ENCODE results near the gene INO80C. TPM values are rescaled to one million over a fixed set of nuclear protein-coding genes. Genes with fewer than 3 reads are reported as not detected.
"Not testable (repeated sequence)": the region's sequence is repeated elsewhere in the genome, so short reads cannot be mapped to it uniquely, and the experiment has no call there.

Gene INO80C
- total RNA-seq, 1 donor from 2014 or later, result 25.8 TPM

GRCh38 chr18:35458271-35458670 lies 39.5 kb downstream of the INO80C start:
- H3K27me3 ChIP-seq (ENCODE audit: low read depth), result no peaks in the 10 kb centered on the region
- H3K4me3 ChIP-seq, result no peak overlapping the region
- H3K36me3 ChIP-seq, result no peaks in the 10 kb centered on the region
- peak overlapping the region; percentile 19 for H3K27ac ChIP-seq
- no peak for TF ChIP-seq CTCF (IDR thresholded peaks at IDR 0.05)
- no peaks in the 10 kb centered on the region for H3K9me3 ChIP-seq
- intact Hi-C loops (cut with DNase I), result no loop called here
- H3K4me1 ChIP-seq, result peaks cover 20% of the 10 kb centered on the region
- DNase-seq (no peak), ATAC-seq (no peak)

- ATAC-seq (peak in 1 of 2 donors; percentile 40), DNase-seq (no peak)
- Histone ChIP-seq H3K27me3 (ENCODE audit: low read depth) (no peaks in the 10 kb centered on the region), H3K4me1 (peaks cover 20% of the 10 kb centered on the region), H3K9me3 (no peaks in the 10 kb centered on the region), H3K36me3 (no peaks in the 10 kb centered on the region), H3K4me3 (no peak overlapping the region), H3K27ac (no peak overlapping the region)
- intact Hi-C loops (cut with DNase I), result no loop called here
- no peak for TF ChIP-seq CTCF (IDR thresholded peaks at IDR 0.05)
These were observed 40.5 kb downstream of the INO80C start for GRCh38 chr18:35457140-35457704.

- ATAC-seq, result no peak
- Histone ChIP-seq H3K9me3 (no peaks in the 10 kb centered on the region), H3K27ac (no peak overlapping the region), H3K4me3 (no peak overlapping the region), H3K27me3 (ENCODE audit: low read depth) (no peaks in the 10 kb centered on the region), H3K4me1 (peaks cover 20% of the 10 kb centered on the region), H3K36me3 (no peaks in the 10 kb centered on the region)
- intact Hi-C loops (cut with DNase I), result no loop called here
- TF ChIP-seq CTCF (IDR thresholded peaks at IDR 0.05), result no peak
- DNase-seq, result no peak
These were observed 41.6 kb downstream of the INO80C start for GRCh38 chr18:35455926-35456763.

- no peak overlapping the region for H3K27ac ChIP-seq
These were observed 43.0 kb downstream of the INO80C start for GRCh38 chr18:35454803-35455202.

GRCh38 chr18:35453065-35453464 lies 44.7 kb downstream of the INO80C start:
- H3K4me1 ChIP-seq; H3K27me3 ChIP-seq (ENCODE audit: low read depth); H3K36me3 ChIP-seq; H3K9me3 ChIP-seq; DNase-seq; H3K27ac ChIP-seq; ATAC-seq; intact Hi-C loops (cut with DNase I); H3K4me3 ChIP-seq: not testable (repeated sequence)

More at GRCh38 chr18:35454803-35455202, 43.0 kb downstream of the INO80C start:
- no peak for DNase-seq
- no peak for ATAC-seq
- intact Hi-C loops (cut with DNase I), result no loop called here
- peaks cover 14% of the 10 kb centered on the region for H3K4me1 ChIP-seq
- no peaks in the 10 kb centered on the region for H3K36me3 ChIP-seq
- H3K9me3 ChIP-seq, result no peaks in the 10 kb centered on the region
- H3K27me3 ChIP-seq (ENCODE audit: low read depth), result no peaks in the 10 kb centered on the region
- no peak for TF ChIP-seq CTCF (IDR thresholded peaks at IDR 0.05)
- no peak overlapping the region for H3K4me3 ChIP-seq

GRCh38 chr18:35451916-35452315 lies 45.8 kb downstream of the INO80C start:
- Histone ChIP-seq H3K4me3 (no peak overlapping the region), H3K27me3 (ENCODE audit: low read depth) (no peaks in the 10 kb centered on the region), H3K9me3 (no peaks in the 10 kb centered on the region), H3K27ac (no peak overlapping the region), H3K36me3 (no peaks in the 10 kb centered on the region), H3K4me1 (no peaks in the 10 kb centered on the region)
- intact Hi-C loops (cut with DNase I), result no loop called here
- no peak for TF ChIP-seq CTCF (IDR thresholded peaks at IDR 0.05)
- DNase-seq (no peak), ATAC-seq (no peak)

Measured in lower lobe of right lung (tissue), 2 donors.